Measurements from ENCODE around the gene MAPK9. TPM values are rescaled to one million over a fixed set of nuclear protein-coding genes. Genes with fewer than 3 reads are reported as not detected.

MAPK9 gene
- total RNA-seq, 1 experiment from 2014 or later = 43.4 TPM

- CTCF ChIA-PET = no interaction called here
- BruUV-seq (replicated peaks) = no TSS peak
Observed at GRCh38 chr5:180217797-180218196, 74.1 kb downstream of the MAPK9 start.

More at GRCh38 chr5:180217797-180218196, 74.1 kb downstream of the MAPK9 start:
- no peaks in the 10 kb centered on the region for H4K20me1 ChIP-seq (ENCODE audit: insufficient read depth)
- intact Hi-C loops (cut with micrococcal nuclease) = no loop called here
- TF ChIP-seq CEBPB (IDR thresholded peaks at IDR 0.05; ENCODE audit: low read depth) (no peak), ZBTB33 (IDR thresholded peaks at IDR 0.05; ENCODE audit: extremely low read depth, insufficient replicate concordance, low read length) (no peak), SP1 (IDR thresholded peaks at IDR 0.05; ENCODE audit: low read depth) (no peak), POLR2AphosphoS5 (IDR thresholded peaks at IDR 0.05; ENCODE audit: low read depth, low read length) (no peak), CTCF (IDR thresholded peaks at IDR 0.05 in 2 of 3, conservative IDR thresholded peaks at IDR 0.05 in 1 of 3; ENCODE audit: borderline replicate concordance in 1 of 3, insufficient read depth in 1 of 3, low read depth in 2 of 3, low read length in 2 of 3) (no peak), ZNF274 (IDR thresholded peaks at IDR 0.05; ENCODE audit: low read depth, low read length) (no peak), JUND (IDR thresholded peaks at IDR 0.05) (no peak), EZH2 (IDR thresholded peaks at IDR 0.05) (no peak), MAX (IDR thresholded peaks at IDR 0.05) (no peak)
- TF ChIP-seq, protein P1, sequence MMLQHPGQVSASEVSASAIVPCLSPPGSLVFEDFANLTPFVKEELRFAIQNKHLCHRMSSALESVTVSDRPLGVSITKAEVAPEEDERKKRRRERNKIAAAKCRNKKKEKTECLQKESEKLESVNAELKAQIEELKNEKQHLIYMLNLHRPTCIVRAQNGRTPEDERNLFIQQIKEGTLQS (IDR thresholded peaks at IDR 0.05) = no peak
- ChIA-PET RAD21 (ENCODE audit: low non-redundant PET in 1 of 2, low total read pairs in 2 of 2, uncharacterized antibody in 2 of 2, unreplicated experiment in 2 of 2) (no interaction called here), POLR2A (no interaction called here)
- DNase-seq (ENCODE audit: low read depth, low spot score) (no peak), ATAC-seq (no peak)
- no peak overlapping the region for H2AFZ ChIP-seq (ENCODE audit: low read depth, low read length, poor library complexity, severe bottlenecking)
- H3K27ac ChIP-seq (ENCODE audit: low read depth, low read length) = no peak overlapping the region
- H3K9ac ChIP-seq (ENCODE audit: low read length) = no peak overlapping the region
- H3K4me1 ChIP-seq (ENCODE audit: control insufficient read depth in 1 of 2, insufficient read depth in 2 of 2, low read length in 2 of 2) = no peaks in the 10 kb centered on the region
- H3K4me3 ChIP-seq (replicated peaks in 1 of 2; ENCODE audit: low read depth in 1 of 2, low read length in 2 of 2) = no peak overlapping the region
- no peaks in the 10 kb centered on the region for H3K36me3 ChIP-seq (ENCODE audit: control insufficient read depth in 1 of 2, insufficient read depth in 2 of 2, low read length in 2 of 2)
- H3K27me3 ChIP-seq (ENCODE audit: insufficient read depth, low read length) = no peaks in the 10 kb centered on the region
- H3K79me2 ChIP-seq (ENCODE audit: insufficient read depth, low read length) = no peaks in the 10 kb centered on the region
- H3K4me2 ChIP-seq (ENCODE audit: low read length) = no peak overlapping the region
- H3K9me3 ChIP-seq (ENCODE audit: control insufficient read depth in 1 of 2, insufficient read depth in 1 of 2, low read depth in 1 of 2, low read length in 2 of 2) = no peaks in the 10 kb centered on the region
- no peaks in the 10 kb centered on the region for H3K9me2 ChIP-seq (ENCODE audit: insufficient read depth)

All from HCT116 (cell line).